ENCODE measurements around the gene CLSTN2.

CLSTN2 gene

DNA sequence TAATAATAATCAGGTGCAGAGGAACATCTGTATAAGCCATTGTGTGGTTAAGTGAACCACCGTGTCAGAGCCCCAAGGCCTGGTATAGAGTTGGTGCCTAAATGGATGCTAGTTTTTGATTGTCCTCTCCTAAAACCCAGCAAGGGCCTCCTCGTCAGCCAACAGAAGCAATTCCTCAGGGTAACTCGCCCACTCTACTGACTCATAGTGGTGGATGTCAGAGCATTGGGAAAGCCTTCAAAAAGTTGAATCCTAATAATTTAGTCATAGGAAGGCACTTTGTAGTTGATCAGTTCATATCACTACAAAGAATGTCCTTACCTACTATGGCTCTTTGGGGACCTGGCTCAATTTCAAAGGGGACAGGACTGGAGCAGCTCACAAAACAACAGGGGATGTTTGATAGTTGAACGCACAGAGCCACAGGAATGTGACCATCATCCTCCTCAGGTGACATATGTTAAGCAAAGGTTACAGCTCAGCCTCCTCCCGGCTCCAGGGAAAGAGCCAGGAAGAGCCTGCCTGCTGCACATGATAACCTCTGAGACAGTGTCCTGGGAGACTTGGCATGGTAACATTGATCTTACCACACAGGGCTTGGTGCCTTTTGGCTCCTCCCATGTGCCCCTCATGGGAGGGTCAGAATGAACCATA is 338.7 kb downstream of the CLSTN2 start:
- no peak for DNase-seq (ENCODE audit: low read depth)
- H3K4me3 ChIP-seq (ENCODE audit: low read depth, low read length), result no peak overlapping the region
- TF ChIP-seq, protein P1, sequence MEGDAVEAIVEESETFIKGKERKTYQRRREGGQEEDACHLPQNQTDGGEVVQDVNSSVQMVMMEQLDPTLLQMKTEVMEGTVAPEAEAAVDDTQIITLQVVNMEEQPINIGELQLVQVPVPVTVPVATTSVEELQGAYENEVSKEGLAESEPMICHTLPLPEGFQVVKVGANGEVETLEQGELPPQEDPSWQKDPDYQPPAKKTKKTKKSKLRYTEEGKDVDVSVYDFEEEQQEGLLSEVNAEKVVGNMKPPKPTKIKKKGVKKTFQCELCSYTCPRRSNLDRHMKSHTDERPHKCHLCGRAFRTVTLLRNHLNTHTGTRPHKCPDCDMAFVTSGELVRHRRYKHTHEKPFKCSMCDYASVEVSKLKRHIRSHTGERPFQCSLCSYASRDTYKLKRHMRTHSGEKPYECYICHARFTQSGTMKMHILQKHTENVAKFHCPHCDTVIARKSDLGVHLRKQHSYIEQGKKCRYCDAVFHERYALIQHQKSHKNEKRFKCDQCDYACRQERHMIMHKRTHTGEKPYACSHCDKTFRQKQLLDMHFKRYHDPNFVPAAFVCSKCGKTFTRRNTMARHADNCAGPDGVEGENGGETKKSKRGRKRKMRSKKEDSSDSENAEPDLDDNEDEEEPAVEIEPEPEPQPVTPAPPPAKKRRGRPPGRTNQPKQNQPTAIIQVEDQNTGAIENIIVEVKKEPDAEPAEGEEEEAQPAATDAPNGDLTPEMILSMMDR (IDR thresholded peaks at IDR 0.05; ENCODE audit: insufficient read depth, low read depth, low read length, missing control alignments), result no peak

DNA sequence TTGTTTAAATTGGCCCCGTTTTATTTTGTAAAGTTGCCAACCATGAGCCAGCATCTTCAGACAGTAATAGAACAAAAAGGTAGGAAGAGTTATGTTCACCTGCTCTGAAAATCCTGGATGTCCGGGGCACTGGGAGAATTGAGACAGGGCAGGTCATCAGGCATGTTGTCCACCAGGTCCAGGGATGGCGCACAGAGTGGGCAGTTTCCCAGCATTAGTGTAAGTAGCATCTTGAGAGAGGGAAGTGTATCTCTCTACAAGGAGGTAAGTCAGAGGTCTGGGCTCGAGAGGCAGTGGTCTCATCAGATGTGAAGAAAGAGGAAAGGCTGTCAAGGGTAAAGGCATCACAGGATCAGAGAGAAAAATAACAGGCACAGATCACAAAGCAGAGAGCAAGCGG is 339.4 kb downstream of the CLSTN2 start:
- DNase-seq (ENCODE audit: low read depth), result no peak
- no peak overlapping the region for H3K4me3 ChIP-seq (ENCODE audit: low read depth, low read length)
- TF ChIP-seq, protein P1 (IDR thresholded peaks at IDR 0.05; ENCODE audit: insufficient read depth, low read depth, low read length, missing control alignments), result no peak

DNA sequence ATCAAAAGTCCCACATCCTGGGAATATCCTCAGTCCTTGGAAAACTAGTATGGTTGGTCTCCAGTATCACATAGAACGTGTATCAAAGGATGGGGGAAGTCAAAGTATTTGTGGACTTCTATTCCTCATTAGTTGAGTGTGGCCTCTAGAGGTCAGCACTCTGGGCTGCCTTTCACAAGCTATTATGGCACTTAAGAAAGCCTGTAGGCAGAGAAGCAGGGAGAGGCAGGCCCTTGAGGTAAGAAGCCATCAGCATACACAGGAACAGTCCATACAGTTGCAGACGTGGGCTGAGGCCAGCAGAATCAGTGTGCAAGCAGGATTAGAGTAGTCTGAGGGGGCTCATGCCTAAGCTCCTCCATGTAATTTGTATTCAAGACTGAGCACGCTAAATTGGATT is 341.7 kb downstream of the CLSTN2 start:
- TF ChIP-seq, protein P1 (IDR thresholded peaks at IDR 0.05; ENCODE audit: insufficient read depth, low read depth, low read length, missing control alignments), result peak; percentile 31
- DNase-seq (ENCODE audit: low read depth), result peak; percentile 27
- H3K4me3 ChIP-seq (ENCODE audit: low read depth, low read length), result no peak overlapping the region

DNA sequence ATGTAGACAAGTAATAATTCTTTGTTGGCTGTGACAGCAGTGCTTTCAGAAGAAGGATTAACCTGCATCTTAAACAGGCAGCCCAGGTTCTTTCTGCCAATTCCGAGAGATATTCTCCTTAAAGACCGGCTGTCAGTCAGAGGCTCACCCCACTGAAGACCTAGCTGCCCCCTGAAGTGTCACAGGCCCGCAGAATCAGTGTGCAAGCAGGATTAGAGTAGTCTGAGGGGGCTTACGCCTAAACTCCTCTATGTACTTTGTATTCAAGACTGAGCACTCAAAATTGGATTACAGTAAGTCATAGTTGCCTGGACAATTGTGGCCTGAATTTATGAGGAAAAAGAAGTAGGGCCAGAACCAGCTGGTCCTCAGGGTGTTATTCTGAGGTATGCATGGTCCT is 342.9 kb downstream of the CLSTN2 start:
- TF ChIP-seq, protein P1 (IDR thresholded peaks at IDR 0.05; ENCODE audit: insufficient read depth, low read depth, low read length, missing control alignments), result no peak
- DNase-seq (ENCODE audit: low read depth), result no peak
- H3K4me3 ChIP-seq (ENCODE audit: low read depth, low read length), result no peak overlapping the region

DNA sequence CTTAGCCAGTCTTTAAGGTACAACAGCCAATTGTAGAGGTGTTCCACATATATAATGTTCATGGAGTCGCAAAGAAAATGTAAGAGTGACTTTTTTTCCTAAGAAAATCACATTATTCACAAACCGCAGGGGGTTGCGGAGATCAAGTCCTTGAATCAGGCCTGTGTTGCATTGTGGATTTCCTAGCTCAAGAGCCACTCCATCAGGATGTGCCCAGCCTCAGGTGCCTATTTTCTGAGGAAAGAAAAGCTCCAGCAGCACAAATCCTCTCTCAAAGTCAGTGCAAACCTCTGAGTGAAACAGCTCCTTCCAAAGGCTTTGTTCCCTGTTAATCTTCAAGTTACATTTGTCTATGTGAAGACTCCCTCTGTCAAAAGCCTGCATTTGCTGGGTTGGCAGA is 349.4 kb downstream of the CLSTN2 start:
- H3K4me3 ChIP-seq (ENCODE audit: low read depth, low read length), result no peak overlapping the region
- TF ChIP-seq, protein P1 (IDR thresholded peaks at IDR 0.05; ENCODE audit: insufficient read depth, low read depth, low read length, missing control alignments), result no peak
- no peak for DNase-seq (ENCODE audit: low read depth)

DNA sequence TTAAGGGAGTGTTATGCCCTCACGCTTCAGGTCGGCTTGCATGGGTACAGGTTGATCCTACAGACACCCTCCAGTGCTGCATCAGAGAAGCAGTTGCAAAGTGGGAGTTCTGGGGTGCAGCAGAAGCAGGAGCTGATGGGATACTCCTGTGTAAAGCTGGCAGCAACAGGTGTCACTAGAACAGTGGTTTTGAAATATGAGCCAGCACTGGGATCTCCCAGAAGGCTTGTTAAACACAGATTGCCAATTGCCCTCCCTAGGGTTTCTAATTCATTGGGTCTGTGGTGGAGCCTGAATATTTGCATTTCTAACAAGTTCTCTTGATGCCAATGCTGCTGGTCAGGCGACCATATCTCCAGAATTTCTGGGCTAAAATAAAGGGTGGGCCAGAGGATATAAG is 350.4 kb downstream of the CLSTN2 start:
- DNase-seq (ENCODE audit: low read depth), result no peak
- H3K4me3 ChIP-seq (ENCODE audit: low read depth, low read length), result no peak overlapping the region
- TF ChIP-seq, protein P1 (IDR thresholded peaks at IDR 0.05; ENCODE audit: insufficient read depth, low read depth, low read length, missing control alignments), result no peak

DNA sequence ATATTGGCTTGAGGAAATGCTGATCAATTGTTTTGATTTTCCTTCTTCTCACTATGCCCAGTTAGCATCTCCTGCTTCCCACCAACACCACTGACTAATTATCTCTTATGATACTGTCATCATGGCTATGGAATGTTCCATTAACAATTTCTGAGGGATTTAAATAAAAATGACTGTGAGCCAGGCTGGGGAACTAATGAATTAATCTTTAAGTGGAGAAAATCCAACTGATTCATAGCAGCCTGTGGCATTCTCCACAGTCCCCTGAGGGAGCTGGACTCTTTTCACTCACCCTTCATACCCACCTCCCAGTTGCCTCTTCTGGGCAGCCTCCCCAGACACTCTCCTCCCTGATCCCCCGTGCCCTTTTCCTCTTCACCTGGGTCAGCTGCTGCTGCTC is 353.6 kb downstream of the CLSTN2 start:
- H3K4me3 ChIP-seq (ENCODE audit: low read depth, low read length), result no peak overlapping the region
- DNase-seq (ENCODE audit: low read depth), result no peak
- TF ChIP-seq, protein P1 (IDR thresholded peaks at IDR 0.05; ENCODE audit: insufficient read depth, low read depth, low read length, missing control alignments), result no peak
